Activated T-cell treated with anti-CD3 and anti-CD28 coated beads for 1 hour (primary cell): Measurements from ENCODE around the gene KDM4F.
"Not testable (repeated sequence)": the region's sequence is repeated elsewhere in the genome, so short reads cannot be mapped to it uniquely, and the experiment has no call there.

Source experiments
- DNase-seq: peaks from one replicate; pipeline ENCODE4 v3.0.0-alpha.2; 2020; ENCODE audit warnings: low read depth

Gene KDM4F

GRCh38 chr11:95049122-95049521, at the start of gene KDM4F:
Gene KDM4F, plus strand, starts transcription at chr11:95049422.
- DNase-seq, result not testable (repeated sequence)

GRCh38 chr11:95003716-95004115, 45.5 kb upstream of the KDM4F start:
- DNase-seq, result no peak

GRCh38 chr11:95005642-95006041, 43.6 kb upstream of the KDM4F start:
- no peak for DNase-seq

- DNase-seq, result no peak
Observed at GRCh38 chr11:95011376-95011775, 37.8 kb upstream of the KDM4F start.

GRCh38 chr11:95014184-95014821, 34.9 kb upstream of the KDM4F start:
- no peak for DNase-seq

GRCh38 chr11:95016139-95016538, 33.1 kb upstream of the KDM4F start:
- no peak for DNase-seq

- not testable (repeated sequence) for DNase-seq
Observed at GRCh38 chr11:95021468-95021867, 27.8 kb upstream of the KDM4F start.

GRCh38 chr11:95024958-95025357, 24.3 kb upstream of the KDM4F start, which contains the start of gene KDM4E:
Gene KDM4E, plus strand, starts transcription at chr11:95025258. Its CDS starts 300 bp downstream, at chr11:95025558.
- no peak for DNase-seq

- not testable (repeated sequence) for DNase-seq
Observed at GRCh38 chr11:95025594-95025993, 23.6 kb upstream of the KDM4F start.

- DNase-seq, result no peak
Observed at GRCh38 chr11:95028357-95028756, 20.9 kb upstream of the KDM4F start.

GRCh38 chr11:95033051-95033450, 16.2 kb upstream of the KDM4F start:
- DNase-seq, result no peak

- no peak for DNase-seq
Observed at GRCh38 chr11:95035316-95035715, 13.9 kb upstream of the KDM4F start.

- not testable (repeated sequence) for DNase-seq
Observed at GRCh38 chr11:95037356-95038035, 11.7 kb upstream of the KDM4F start.

GRCh38 chr11:95042239-95042638, 7.0 kb upstream of the KDM4F start:
- DNase-seq, result no peak

GRCh38 chr11:95042906-95043305, 6.3 kb upstream of the KDM4F start:
- no peak for DNase-seq

- DNase-seq, result no peak
Observed at GRCh38 chr11:95044010-95044409, 5.2 kb upstream of the KDM4F start.

- DNase-seq, result no peak
Observed at GRCh38 chr11:95045812-95046211, 3.4 kb upstream of the KDM4F start.

GRCh38 chr11:95050595-95051202, 1.5 kb downstream of the KDM4F start:
- DNase-seq, result no peak

GRCh38 chr11:95054356-95054755, 5.1 kb downstream of the KDM4F start:
- DNase-seq, result no peak

GRCh38 chr11:95055283-95055897, 6.2 kb downstream of the KDM4F start:
- no peak for DNase-seq

GRCh38 chr11:95057959-95058358, 8.7 kb downstream of the KDM4F start:
- DNase-seq, result no peak

GRCh38 chr11:95058621-95059020, 9.4 kb downstream of the KDM4F start:
- DNase-seq, result no peak

- DNase-seq, result no peak
Observed at GRCh38 chr11:95059046-95059445, 9.8 kb downstream of the KDM4F start.
